TTC549 (cell line): ENCODE results near the gene ASB18.
"Not testable (repeated sequence)": the region's sequence is repeated elsewhere in the genome, so short reads cannot be mapped to it uniquely, and the experiment has no call there.

Experiments
- FAIRE-seq: peaks from 2 replicates; lab custom pipeline; 2012; peaks lifted over from hg19 to GRCh38; lab: Jason Lieb, UNC

ASB18 gene, protein sequence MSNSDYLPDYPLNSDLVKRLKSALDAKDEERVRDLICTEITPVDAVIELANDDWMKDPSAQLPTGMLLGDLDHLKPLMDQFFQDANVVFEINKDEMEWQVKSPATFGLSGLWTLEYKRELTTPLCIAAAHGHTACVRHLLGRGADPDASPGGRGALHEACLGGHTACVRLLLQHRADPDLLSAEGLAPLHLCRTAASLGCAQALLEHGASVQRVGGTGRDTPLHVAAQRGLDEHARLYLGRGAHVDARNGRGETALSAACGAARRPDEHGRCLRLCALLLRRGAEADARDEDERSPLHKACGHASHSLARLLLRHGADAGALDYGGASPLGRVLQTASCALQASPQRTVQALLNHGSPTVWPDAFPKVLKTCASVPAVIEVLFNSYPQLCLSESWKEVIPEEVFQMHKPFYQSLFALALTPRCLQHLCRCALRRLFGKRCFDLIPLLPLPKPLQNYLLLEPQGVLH

DNA sequence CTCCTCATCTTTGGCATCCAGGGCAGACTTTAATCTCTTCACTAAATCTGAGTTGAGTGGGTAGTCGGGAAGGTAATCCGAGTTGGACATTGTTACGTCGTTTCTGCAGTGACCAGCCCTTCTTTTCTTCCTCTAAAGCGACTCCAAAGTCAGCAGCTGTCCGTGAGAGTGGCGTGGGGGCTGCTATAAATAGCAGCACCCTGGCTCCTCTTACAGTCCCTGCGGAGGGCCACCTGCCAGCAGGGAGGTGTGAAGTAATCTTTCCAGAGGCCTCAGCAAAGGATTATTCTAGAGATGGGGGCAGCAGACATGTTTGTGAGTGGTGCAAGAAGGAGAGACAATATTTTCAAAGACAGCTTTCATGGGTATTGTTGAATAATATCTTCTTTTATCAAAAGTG, at the start of gene ASB18:
Gene ASB18 (minus strand): TSS at position 151 of the 400 bp plus-strand sequence. CDS start 61 bp downstream, at position 90.
- no peak for FAIRE-seq

DNA sequence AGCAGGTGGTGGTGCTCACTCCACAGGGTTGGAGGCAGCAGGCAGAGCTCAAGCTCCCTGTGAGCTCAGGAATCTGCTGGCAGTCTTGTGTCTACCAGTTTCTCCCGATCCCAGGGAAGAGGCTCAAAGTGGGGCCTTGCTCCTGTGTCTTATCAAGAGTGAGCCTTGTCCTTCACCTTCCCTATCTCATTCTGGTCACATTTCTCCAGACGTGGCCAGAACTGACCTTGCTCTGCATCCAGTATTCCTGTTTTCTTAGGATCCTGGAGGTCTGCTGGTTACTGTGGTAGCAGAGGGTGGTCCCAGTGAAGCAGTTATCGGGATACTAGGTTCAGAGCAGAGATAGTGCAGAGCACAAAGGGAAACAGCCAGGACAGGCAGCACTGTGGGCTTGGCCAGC, 47.1 kb upstream of the ASB18 start:
- FAIRE-seq, result no peak

DNA sequence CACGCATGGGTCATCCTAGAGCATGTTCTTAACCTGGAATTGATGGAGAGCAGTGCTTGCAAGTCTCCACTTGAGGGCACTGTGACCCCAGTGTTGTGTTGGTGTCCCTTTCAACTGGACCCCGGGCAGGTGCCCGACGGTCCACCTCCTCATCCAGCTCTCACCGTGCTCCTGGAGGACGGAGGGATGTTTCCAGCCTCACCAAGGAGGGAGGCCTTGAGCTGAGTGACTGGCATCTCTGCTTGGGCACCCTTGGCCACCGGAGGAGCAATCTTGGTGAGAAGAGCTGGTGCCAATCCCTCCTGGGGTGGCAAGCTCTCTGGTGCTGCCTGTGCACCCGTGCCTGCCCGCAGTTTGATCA, 45.4 kb upstream of the ASB18 start:
- FAIRE-seq, result no peak

DNA sequence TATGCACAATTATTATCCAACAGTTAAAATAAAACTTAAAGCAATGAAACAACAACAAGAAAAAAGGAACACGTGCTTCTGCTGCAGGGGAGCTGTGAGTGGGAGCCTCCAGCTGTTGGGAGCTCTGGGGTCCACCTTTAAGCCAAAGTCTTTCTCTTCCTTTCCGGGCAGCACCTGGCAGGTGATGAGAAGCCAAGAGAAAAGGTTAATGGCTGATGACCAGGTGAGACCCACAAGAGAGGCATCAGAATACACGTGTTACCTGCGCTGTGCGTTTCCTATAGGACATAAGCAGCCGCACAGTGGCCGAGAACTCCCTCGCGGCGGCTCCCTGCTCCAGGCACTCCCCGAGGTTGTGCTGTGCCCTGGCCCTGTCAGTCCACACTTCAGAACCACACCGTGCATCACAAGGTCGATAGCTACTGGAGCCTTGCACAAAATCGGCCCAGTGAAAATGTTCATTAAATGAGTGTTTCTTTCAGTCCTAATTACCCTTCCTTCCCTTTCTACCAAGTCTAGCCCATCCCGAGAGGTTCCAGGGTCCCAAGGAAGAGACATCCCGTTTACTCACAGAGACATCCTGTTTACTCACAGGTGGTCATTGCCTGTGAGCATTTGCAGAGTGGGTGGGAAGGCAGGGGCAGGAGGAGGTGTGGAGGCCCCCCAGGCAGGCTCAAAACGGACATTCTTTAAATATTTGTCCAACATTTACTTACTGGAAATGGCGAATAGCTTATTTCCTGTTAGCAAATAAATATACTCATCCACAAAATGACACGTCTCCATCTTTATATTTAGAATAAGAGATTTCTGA, 44.9 kb upstream of the ASB18 start:
- no peak for FAIRE-seq

DNA sequence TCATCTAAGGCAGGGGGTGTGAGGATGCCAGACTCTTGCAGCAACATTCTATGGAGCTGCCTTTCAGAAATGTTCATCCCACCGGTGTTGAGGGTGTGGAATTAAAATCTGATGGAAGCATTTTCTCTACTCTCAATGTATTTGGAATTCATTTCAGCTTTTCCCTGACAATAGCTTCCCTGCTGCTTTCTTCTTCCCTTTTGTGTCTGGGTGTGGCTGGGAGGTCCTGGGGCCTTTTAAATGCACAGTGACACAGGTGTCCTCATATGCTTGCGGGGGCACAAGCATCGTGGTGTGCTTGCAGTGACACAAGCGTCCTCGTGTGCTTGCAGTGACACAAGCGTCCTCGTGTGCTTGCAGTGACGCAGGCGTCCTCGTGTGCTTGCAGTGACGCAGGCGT, 43.4 kb upstream of the ASB18 start:
- no peak for FAIRE-seq

DNA sequence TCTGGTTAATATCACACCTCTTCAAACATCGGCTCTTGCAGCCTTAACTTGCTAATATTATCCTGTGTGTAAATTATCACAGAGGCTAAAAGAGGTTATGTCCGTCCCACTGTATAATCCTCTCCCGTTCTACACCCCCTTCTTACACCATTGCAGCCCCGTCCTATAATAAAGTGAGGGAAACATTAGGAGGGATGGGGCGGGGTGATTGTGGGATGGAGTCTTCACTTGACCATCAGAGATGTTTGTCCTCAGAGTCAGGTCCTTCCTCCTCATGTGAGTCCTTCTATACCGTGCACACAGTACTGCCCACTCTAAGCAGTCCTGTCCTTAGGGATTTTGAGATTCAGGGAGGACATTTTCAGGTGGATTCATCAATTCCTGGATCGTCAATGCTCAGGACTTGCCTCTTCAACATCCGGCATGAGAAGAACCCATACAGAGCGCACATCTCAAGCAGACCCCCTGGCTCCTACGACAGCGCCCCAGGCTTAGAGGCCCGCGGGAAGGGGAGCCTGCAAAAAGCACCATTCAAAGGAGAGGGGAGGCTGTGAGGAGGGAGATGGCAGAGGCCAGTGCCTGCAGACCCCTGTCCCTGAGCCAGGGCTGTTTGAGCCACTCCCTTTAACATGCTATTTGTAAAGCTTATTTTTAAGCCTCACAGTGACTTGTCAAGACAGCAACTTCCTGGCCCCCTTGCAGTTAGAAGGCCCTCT, 42.8 kb upstream of the ASB18 start:
- no peak for FAIRE-seq

DNA sequence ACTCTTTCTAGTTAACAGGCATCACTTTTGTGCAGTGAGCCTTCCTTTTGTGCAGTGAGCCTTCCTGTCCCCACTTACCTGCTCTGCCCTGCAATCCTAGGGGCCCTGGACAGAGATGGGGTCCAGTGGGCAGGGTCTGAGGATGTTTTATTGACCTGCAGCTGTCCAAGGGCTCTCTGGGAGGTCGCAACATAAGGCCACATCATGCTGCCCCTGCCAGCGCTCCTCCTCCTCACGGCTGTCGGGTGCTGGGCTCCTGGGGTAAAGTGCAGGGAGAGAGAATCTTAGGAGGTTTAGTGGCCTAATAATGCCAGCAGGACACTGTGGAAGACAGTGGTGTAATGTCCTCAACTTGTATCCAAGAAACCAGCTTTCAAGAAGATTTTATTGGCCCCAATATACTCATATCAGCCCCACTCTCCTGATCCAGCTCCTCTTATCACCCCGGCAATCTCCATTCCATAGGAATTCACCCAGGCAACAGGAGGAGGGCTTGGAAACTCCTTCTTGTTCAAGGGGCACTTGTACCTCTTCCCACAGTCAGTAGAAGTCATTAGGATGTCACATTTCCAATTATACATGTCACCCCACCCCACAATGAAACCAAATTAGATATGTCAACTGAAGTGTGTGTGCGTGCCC, 41.9 kb upstream of the ASB18 start:
- FAIRE-seq, result no peak

DNA sequence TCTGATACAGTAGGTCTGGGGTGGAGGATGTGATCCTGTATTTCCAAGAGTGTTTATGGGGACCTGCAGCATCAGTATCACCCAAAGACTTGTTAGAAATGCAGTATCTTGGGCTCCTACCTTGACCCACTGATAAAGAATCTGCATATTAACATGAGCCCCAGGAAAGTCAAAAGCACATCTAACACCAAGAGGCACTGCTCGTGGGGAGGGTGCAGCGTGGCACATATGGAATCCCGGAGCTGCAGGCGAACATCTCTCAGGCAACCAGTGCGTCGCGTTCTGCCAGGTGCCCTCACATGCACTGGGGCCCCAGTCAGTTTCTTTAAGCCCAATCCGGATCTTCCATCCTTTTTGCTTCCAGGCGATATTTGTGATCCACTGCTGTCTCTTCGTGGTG, 41.3 kb upstream of the ASB18 start:
- FAIRE-seq, result no peak

DNA sequence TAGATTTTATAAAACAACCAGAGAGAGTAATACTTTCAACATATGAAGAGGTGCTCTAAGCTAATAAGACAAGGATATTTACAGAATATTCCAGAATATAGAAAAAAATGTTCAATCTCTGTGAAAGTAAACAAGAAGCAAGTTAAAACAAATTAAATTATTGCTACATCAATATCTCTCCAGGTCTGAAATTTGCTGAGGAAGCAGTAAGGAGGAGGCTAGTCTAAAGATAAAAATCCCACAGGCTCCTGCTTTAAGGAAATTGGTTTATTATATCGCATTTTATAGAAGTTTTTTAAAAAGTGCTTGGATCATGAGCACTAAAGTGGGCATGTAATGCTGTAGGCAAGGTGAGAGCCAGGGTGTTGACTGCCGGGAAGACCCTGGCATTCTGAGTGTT, 39.7 kb upstream of the ASB18 start:
- no peak for FAIRE-seq

DNA sequence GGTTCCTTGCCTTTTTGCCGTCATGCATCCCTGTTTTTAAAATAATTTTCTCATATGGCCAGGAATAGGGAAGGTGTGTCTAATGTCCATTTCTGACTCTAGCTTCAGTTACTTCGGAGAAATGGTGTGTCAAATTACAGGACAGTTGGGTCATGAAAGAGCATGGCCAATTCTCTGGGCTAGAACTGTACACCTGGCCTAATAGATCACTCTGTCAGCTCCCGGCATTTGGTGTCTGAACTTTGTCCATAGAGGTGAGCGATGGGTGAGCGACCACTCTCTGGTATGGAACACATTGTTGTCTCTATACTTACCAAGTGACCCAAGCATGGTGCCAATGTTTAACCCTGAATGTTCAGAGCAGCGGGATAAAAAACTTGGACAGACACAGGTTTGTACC, 38.3 kb upstream of the ASB18 start:
- FAIRE-seq, result no peak

DNA sequence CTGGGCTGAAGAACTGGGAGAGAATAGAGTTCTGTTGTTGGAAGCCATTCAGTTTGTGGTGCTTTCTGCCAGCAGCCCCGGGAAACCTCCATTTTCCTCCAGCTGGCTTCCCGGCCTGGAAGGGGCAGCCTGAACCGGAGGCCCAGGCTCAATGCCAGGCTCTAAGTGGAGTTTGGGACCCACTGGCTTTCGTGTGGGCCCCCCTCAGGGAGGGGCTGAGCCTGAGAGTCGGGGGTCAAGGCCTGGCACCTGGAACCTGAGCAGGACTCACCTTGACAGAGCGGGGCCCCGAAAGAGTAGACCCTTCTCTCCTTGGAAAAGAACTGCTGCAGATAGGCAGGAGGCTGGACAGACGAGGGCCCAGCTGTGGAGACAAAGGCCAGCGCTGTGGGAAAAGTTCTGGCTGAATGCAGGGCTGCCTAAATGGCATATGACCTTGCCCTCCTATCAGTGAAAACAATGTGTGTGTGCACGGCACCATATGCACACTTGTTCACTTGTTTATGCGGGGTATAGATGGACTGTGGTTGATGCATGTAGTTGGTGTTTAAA, 34.8 kb upstream of the ASB18 start:
- FAIRE-seq, result no peak

DNA sequence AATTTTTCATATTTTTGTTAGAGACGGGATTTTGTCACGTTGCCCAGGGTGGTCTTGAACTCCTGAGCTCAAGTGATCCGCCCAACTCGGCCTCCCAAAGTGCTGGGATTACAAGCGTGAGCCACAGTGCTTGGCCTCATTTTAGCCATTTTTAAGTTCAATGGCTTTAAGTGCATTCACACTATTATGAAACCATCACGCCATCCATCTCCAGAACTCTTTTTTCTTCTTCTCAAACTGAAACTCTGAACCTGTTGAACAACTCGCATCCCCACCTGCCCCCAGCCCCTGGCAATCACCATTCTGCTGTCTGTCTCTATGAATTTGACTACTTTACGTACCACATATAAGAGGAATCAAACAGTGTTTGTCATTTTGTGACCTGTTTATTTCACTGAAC, 31.3 kb upstream of the ASB18 start:
- FAIRE-seq, result no peak

DNA sequence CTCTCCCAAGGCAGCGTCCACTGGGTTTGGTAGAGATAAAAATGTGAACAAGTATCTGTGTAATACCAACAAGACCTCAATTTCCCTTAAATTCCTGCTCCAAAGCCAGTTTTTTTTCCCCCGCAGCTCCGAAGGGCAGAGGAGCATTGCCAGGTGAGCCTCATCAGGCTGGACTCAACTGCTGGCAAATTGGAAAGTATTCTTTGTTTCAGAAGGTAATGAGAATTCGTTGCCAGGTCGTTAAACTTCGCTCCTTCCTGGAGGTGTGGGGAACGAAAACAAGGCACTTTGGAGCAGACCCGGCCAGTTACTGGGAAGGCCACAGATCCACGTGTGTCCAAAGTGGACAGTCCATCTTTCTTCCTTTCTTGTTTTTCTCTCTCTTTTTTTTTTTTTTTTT, 30.4 kb upstream of the ASB18 start:
- FAIRE-seq, result no peak

DNA sequence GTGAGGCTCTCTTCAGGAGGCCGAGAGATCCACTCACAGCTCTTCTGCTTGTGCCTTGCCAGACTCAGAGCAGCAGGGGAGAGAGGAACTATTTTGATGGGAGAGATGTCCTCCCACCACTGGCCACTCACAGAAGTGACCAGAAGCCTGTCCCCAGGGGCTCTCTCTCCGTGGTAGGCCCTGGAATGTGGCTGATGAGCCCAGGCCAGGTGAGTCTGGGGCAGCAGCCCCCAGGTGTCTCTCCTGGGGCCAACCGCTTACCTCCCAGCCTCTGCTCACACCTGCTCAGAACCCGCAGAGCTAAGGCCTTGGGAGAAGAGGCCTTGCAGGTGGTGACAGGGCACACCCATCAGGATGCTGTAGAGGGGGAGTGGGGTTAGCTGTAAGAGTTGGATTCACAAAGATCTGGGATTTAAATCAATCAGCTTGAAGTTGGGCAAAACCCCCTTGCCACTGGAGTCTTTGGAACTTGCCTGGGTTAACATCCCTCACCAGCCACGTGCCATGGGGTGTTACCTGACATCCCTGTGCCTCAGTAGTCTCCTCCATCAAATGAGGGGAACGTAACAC, 29.1 kb upstream of the ASB18 start:
- no peak for FAIRE-seq

DNA sequence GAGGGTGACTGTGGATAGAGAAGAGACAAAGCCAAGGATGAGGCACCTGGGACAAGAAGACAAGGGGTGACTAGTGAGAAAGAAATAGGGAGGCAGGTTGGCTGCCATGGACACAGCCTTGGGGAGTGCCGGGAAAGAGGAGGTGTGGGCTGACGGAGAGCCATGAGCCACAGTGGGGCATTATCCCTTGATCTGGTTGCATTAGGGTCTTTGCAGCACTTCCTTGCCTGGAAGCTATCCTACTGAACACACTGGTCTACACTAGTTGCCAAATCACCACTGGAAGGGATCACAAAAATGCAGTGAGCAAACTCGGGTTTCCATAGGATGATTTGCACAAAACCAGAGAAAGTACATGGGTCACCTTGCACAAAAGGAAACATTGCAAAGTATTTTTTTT, 27.7 kb upstream of the ASB18 start:
- FAIRE-seq, result no peak

DNA sequence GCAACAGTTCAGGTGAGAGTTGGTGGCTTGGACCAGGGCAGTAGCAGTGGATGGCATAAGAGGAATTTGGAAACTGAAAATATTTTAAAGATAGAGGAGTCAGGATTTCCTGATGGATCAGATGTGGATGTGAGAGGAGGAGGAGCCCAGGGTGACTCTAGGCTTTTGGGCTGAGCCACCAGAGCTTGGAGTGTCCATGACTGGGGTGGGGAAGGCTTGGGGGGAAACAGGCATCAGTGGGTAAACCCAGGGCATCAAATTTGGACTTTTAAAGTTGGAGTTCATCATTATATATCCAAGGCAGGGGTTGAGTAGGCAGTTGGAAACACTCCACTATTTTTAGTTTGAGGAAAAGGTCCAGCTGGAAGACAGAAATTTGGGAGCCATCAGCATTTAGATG, 27.3 kb upstream of the ASB18 start:
- no peak for FAIRE-seq

DNA sequence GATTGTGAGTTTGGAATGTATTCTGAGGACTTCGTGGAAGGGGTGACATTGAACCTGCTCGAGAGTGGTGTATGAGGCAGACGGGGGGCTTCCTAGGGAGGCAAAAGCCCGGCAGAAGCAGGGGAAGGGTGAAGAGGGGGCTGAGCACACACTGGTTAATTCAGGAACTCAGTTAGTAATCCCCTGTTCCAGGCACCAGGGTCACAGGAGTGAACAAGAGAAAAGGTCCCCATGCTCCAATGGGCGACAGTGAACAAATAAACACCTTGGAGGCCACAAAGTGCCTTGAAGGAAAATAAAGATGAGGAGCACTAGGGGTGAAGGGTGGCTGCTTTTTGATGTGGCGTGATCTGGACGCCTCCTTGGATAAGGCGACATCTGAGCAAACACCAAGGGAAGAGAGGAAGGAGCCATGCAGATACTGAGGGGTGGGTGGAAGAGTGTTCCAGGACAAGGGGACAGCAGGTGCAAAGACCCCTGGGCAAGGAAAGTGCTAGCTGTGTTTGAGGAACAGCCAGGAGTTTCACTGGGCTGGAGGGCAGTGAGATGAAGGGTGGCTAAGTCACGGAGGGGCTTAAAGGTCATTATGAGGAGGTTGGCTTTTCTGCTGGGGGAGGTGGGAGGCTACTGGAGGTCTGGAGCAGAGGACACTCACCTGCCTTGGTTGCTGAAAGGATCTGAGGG, 26.7 kb upstream of the ASB18 start:
- FAIRE-seq, result no peak

DNA sequence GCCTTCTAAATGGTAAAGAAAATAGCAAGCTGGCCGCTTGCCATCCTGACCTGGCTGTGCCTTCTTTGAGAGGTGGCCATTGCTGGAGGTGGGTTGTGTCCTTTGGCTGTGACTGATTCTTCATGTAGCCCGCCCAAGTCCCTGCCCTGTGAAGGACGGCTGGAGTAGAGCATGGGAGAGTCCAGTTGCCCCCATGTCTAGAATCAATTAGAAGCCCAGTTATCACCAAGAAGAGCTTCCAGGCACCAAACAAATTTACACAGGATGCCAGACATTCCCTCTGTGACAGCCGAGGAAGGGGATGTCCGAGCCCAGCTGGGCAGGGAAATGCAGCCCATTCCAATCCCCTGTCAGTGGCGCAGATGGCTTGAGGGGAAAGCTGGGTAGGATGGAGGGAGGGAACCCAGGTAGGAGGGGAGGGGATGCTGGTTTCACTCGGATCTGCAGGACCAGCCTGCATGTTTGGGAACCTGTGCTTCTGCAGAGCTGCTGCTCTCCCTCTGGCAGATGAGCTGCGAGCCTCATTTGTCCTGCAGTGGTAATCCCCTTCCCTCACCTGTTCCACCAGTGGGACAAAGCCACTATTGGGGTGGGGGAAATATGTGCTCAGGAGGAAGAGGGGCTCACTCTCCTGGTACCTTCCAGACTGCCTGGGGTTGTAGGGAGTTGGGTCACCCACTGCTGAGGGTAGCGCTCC, 25.7 kb upstream of the ASB18 start:
- no peak for FAIRE-seq

DNA sequence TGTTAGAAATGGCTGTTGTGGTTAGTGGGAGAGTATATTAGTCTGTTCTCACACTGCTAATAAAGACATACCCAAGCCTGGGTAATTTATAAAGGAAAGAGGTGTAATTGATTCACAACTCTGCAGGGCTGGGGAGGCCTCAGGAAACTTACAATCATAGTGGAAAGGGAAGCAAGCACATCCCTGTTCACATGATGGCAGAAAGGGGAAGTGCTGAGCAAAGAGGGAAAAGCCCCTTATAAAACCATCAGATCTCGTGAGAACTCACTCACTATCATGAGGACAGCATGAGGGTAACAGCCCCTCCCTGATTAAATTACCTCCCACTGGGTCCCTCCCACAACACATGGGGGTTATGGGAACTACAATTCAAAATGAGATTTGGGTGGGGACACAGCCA, 24.2 kb upstream of the ASB18 start:
- FAIRE-seq, result not testable (repeated sequence)

DNA sequence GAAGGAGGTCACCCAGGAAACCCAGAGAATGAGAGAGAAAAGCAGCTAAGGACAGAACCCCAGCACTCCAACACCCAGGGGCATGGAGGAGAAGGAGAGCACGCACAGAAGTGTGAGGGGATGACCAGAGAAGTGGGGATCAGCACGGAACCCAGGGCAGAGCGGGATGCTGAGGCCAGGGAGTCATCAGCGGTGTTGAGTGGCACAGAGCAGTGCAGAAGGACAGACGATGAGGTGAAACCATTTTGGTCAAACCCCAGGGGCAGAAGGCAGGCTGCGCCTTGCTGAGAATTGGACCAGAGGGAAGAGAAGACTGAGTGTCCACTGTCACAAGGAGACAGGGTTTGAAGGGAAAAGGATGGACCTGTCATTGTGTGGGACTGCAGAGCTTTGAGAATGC, 23.4 kb upstream of the ASB18 start:
- no peak for FAIRE-seq
